Stomach (tissue), 4 donors: ENCODE measurements around the gene CCND1.

Experiments used
- CTCF ChIP-seq, 7 experiments: fragments of 450-650 bp in 4 of 7; fragments of 200-600 bp in 3 of 7; sonication (generic) in 3 of 7; IDR thresholded peaks; one replicate each; pipeline ENCODE4 v1.5.1; 2016 to 2019; ENCODE audit warnings: antibody characterized with exemption in 7 of 7, control low read depth in 2 of 7, mild to moderate bottlenecking in 1 of 7
- EP300 ChIP-seq: sonication (generic); formaldehyde crosslinking; IDR thresholded peaks from one replicate; pipeline ENCODE4 v1.6.1; 2017; ENCODE audit warnings: antibody characterized with exemption
- POLR2A ChIP-seq, 4 donors: fragments of 450-650 bp; IDR thresholded peaks; one replicate each; pipeline ENCODE4 v1.6.1; 2016; ENCODE audit warnings: antibody characterized with exemption in 4 of 4, control low read depth in 2 of 4, mild to moderate bottlenecking in 1 of 4, moderate library complexity in 1 of 4
- POLR2AphosphoS5 ChIP-seq, 3 donors: sonication (generic); formaldehyde crosslinking; IDR thresholded peaks; one replicate each; pipeline ENCODE4 v1.6.1; 2016; ENCODE audit warnings: antibody characterized with exemption in 3 of 3

GRCh38 chr11:69652999-69653398, 12.0 kb downstream of the CCND1 start:
- TF ChIP-seq CTCF (IDR thresholded peaks at IDR 0.05), result no peak
- no peak for TF ChIP-seq POLR2AphosphoS5 (IDR thresholded peaks at IDR 0.05)
- TF ChIP-seq POLR2A (IDR thresholded peaks at IDR 0.05), result no peak
- no peak for TF ChIP-seq EP300
